Body of pancreas (tissue), 4 donors: ENCODE data around the gene PTPRQ. TPM values are rescaled to one million over a fixed set of nuclear protein-coding genes. Genes with fewer than 3 reads are reported as not detected.

Experiments
- ATAC-seq: fragments of 150-250 bp; one replicate; pipeline ENCODE4 v1.9.1; 2016
- DNase-seq, 4 donors: peaks; one replicate each; pipeline ENCODE4 v3.0.0-alpha.2; 2019
- H3K27ac ChIP-seq, 4 donors: fragments of 200-600 bp; sonication (generic); 1 replicate in 3 of 4; 2 replicates in 1 of 4; pipeline versions ENCODE4 v1.5.1 to v1.6.1; 2016 to 2019; ENCODE audit warnings: mild to moderate bottlenecking in 1 of 4, mixed read lengths in 1 of 4, moderate library complexity in 1 of 4
- H3K27me3 ChIP-seq, 2 donors: fragments of 200-600 bp; sonication (generic); one replicate each; pipeline ENCODE4 v1.6.0; 2016; ENCODE audit warnings: mild to moderate bottlenecking in 1 of 2
- H3K36me3 ChIP-seq, 2 donors: fragments of 200-600 bp; sonication (generic); replicated peaks in 1 of 2; 2 replicates each; pipeline ENCODE4 v1.5.1; 2016; ENCODE audit warnings: low read depth in 2 of 2; ENCODE audit not compliant: insufficient read depth in 1 of 2
- H3K4me1 ChIP-seq: fragments of 200-600 bp; sonication (generic); one replicate; pipeline ENCODE4 v1.6.0; 2016
- H3K4me3 ChIP-seq, 2 donors: fragments of 200-600 bp; sonication (generic); 1 replicate in 1 of 2; 2 replicates in 1 of 2; pipeline ENCODE4 v1.5.1; 2016 to 2019
- H3K9me3 ChIP-seq, 3 donors: fragments of 200-600 bp; sonication (generic); 1 replicate in 2 of 3; 2 replicates in 1 of 3; pipeline ENCODE4 v1.5.1; 2016
- CTCF ChIP-seq, 7 experiments: fragments of 450-650 bp in 4 of 7; fragments of 200-600 bp in 3 of 7; sonication (generic) in 3 of 7; IDR thresholded peaks; one replicate each; pipeline ENCODE4 v1.5.1; 2016 to 2019; ENCODE audit warnings: antibody characterized with exemption in 7 of 7
- POLR2A ChIP-seq, 3 donors: fragments of 450-650 bp; IDR thresholded peaks; one replicate each; pipeline ENCODE4 v1.6.1; 2016; ENCODE audit warnings: antibody characterized with exemption in 3 of 3, mild to moderate bottlenecking in 2 of 3
- WGBS, 2 donors: methylation state at CpG; one replicate each; pipeline ENCODE4 v1.1.5; 2017; 5-methylcytosine and 5-hydroxymethylcytosine counted together
- intact Hi-C: fragments of 100-400 bp; cut with DNase I; formaldehyde crosslinking; loops from one replicate; pipeline ENCODE4 v1.15.1; 2023
- total RNA-seq, 2 donors: library from RNA; depleted of rRNA; stranded (reverse); fragments of >200 nt; gene quantifications; one replicate each; pipeline ENCODE4 v1.1.0, GENCODE V29; 2016

The PTPRQ gene
- total RNA-seq, 2 donors from 2014 or later: 0.52 to 0.66 TPM

- Histone ChIP-seq H3K4me3 (no peak overlapping the region), H3K9me3 (no peaks in the 10 kb centered on the region), H3K27me3 (no peaks in the 10 kb centered on the region), H3K4me1 (no peaks in the 10 kb centered on the region), H3K27ac (no peak overlapping the region), H3K36me3 (no peaks in the 10 kb centered on the region)
- ATAC-seq: no peak
- no peak for DNase-seq
- 73 to 76% methylated on average over 7 of the region's 7 CpGs for WGBS, 2 donors
- TF ChIP-seq CTCF (IDR thresholded peaks at IDR 0.05) (no peak), POLR2A (IDR thresholded peaks at IDR 0.05) (no peak)
- intact Hi-C loops: no loop called here
Observed at GRCh38 chr12:80698256-80698655, 254.2 kb downstream of the PTPRQ start.

GRCh38 chr12:80698847-80699542, 255.0 kb downstream of the PTPRQ start:
- no peak overlapping the region for H3K27ac ChIP-seq
- 51 to 55% methylated on average over 7 of the region's 7 CpGs for WGBS, 2 donors
- no peak for ATAC-seq
- DNase-seq: no peak
- no peak overlapping the region for H3K4me3 ChIP-seq
- intact Hi-C loops: no loop called here
- TF ChIP-seq POLR2A (IDR thresholded peaks at IDR 0.05) (no peak), CTCF (IDR thresholded peaks at IDR 0.05) (no peak)
- no peaks in the 10 kb centered on the region for H3K36me3 ChIP-seq
- H3K4me1 ChIP-seq: no peaks in the 10 kb centered on the region
- H3K9me3 ChIP-seq: no peaks in the 10 kb centered on the region
- no peaks in the 10 kb centered on the region for H3K27me3 ChIP-seq

GRCh38 chr12:80700327-80700726, 256.3 kb downstream of the PTPRQ start:
- TF ChIP-seq POLR2A (IDR thresholded peaks at IDR 0.05) (no peak), CTCF (IDR thresholded peaks at IDR 0.05) (no peak)
- no peak for DNase-seq
- no peak for ATAC-seq
- Histone ChIP-seq H3K36me3 (no peaks in the 10 kb centered on the region), H3K4me3 (no peak overlapping the region), H3K27me3 (no peaks in the 10 kb centered on the region), H3K4me1 (no peaks in the 10 kb centered on the region), H3K27ac (no peak overlapping the region), H3K9me3 (no peaks in the 10 kb centered on the region)
- intact Hi-C loops: no loop called here
- 70 to 73% methylated on average over 2 of the region's 2 CpGs for WGBS, 2 donors

- 60 to 64% methylated on average over 2 of the region's 2 CpGs for WGBS, 2 donors
- Histone ChIP-seq H3K4me3 (no peak overlapping the region), H3K36me3 (no peaks in the 10 kb centered on the region), H3K27me3 (no peaks in the 10 kb centered on the region), H3K9me3 (no peaks in the 10 kb centered on the region), H3K4me1 (no peaks in the 10 kb centered on the region), H3K27ac (no peak overlapping the region)
- ATAC-seq (no peak), DNase-seq (no peak)
- intact Hi-C loops: no loop called here
- TF ChIP-seq CTCF (IDR thresholded peaks at IDR 0.05) (no peak), POLR2A (IDR thresholded peaks at IDR 0.05) (no peak)
Observed at GRCh38 chr12:80701388-80701787, 257.4 kb downstream of the PTPRQ start.
